ENCODE data around the gene ADD2. TPM values are rescaled to one million over a fixed set of nuclear protein-coding genes. Genes with fewer than 3 reads are reported as not detected.

ADD2 gene
- total RNA-seq, 1 experiment from 2014 or later = 0.71 TPM

DNA sequence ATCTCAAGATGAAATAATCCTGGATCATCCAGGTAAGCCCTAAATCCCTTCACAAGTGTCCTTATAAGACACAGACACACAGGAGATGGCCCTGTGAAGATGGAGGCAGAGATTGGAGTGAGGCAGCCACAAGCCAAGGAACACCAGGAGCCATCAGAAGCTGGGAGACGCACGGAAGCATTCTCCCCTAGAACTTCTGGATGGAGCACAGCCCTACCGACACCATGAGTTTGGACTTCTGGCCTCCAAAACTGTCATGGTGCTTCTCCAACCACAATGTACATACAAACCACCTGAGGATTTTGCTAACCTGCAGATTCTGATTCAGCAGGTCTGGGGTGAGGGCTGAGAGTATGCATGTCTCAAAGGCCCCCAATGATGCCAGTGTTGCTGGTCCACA lies 42.5 kb downstream of the ADD2 start:
- DNase-seq (ENCODE audit: low spot score) = no peak

- DNase-seq (ENCODE audit: low spot score) = no peak
Measured at GRCh38 chr2:70724366-70724765, 43.6 kb downstream of the ADD2 start.

DNA sequence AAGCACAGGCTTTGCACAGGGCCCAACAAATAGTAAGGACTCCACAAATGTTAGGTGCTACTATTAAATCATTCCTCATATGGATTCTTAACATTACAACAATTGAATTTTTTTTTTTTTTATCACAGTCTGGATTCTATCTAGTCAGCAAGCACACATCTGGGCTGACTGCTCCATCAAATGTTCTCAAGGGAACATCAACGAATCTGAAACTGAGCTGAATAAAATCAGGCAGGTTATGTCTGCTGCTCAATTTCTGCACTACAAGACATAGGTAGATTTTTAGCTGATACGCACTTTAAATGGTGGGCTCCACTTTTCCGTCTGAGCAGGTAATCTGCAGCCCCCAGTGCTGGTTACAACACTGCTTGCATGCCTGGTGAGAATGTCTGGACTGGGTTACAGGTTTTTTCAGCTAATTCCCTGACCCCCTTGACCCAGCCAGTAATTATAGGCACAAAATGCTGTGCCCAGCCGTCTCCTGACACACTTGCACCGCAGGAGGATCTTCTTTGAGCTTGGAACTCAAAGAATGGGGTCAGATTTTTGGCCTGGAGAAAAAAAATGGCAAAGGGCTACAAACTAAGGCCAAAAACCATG lies 44.6 kb downstream of the ADD2 start:
- no peak for DNase-seq (ENCODE audit: low spot score)

DNA sequence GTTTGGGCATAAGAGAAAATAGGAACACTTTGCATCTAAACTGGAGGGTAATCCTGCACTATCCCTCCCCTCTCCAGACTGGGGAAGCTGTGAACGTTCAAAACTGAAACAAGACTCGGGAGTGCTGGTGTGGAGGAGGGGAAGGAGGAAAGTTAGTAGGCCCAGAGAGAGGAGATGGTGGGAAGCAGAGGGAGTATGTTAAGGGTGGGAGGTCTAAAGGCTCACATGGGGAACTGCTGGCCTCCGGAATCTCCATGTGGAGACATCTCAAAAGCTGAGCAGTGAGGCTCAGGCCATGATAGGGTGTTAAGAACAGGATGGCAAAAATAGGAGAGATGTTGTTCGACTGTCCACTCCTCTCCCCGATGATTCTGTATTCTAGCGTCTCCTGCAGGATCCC lies 47.9 kb downstream of the ADD2 start:
- no peak for DNase-seq (ENCODE audit: low spot score)

- DNase-seq (ENCODE audit: low spot score) = no peak
Measured at GRCh38 chr2:70719231-70719630, 48.8 kb downstream of the ADD2 start.

DNA sequence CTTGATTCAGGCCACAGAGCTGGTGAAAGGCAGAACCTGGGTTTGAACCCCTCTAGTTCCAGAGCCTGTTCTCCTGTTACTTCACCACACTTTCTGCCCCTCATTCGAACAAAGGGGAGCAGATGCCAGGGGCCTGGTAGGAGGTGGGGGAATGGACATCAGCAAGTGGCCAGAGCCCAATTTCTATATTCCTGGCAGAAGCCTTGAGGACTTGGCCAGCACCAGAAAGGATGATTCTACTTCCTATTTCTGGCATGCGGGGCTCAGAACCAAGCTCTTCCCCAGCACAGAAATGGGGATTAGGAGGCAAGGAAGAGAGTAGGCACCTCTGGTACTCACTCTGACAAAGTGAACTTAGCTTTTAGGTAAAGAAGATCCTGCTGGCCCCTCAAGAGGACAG lies 49.3 kb downstream of the ADD2 start:
- no peak for DNase-seq (ENCODE audit: low spot score)

GRCh38 chr2:70718241-70718640 lies 49.8 kb downstream of the ADD2 start:
- no peak for DNase-seq (ENCODE audit: low spot score)

GRCh38 chr2:70717431-70718038 lies 50.5 kb downstream of the ADD2 start:
- DNase-seq (ENCODE audit: low spot score) = no peak

- no peak for DNase-seq (ENCODE audit: low spot score)
Measured at GRCh38 chr2:70716951-70717350, 51.0 kb downstream of the ADD2 start.

DNA sequence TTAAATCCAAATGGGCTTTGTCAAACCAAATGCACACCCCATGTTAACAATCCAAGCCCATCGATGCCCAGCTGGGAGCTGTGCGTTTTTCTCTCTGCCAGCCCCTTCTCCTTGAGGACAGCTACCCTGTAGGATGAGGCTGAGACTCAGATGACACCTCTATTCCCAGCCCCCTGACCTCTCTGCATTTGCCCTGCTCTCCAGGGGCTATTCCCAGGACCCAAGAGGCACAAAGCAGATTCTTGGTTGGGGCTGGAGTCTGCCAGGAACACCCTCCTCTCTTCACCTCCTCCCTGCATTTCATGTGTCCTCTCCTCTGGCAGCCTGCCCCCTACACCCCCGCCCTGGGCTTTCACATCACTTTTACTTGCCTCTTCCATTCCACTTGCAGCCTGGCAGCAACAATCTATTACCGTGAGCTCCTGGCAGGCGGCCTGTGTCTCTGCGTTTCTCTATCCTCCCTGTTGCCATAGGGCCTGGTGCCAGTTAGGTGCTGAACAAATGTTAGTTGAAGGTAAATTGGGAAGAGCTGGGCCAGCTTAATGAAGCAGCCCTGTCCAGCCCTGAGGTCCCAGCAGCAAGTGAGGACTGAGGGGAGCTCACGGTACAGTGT lies 51.8 kb downstream of the ADD2 start:
- DNase-seq (ENCODE audit: low spot score) = no peak

DNA sequence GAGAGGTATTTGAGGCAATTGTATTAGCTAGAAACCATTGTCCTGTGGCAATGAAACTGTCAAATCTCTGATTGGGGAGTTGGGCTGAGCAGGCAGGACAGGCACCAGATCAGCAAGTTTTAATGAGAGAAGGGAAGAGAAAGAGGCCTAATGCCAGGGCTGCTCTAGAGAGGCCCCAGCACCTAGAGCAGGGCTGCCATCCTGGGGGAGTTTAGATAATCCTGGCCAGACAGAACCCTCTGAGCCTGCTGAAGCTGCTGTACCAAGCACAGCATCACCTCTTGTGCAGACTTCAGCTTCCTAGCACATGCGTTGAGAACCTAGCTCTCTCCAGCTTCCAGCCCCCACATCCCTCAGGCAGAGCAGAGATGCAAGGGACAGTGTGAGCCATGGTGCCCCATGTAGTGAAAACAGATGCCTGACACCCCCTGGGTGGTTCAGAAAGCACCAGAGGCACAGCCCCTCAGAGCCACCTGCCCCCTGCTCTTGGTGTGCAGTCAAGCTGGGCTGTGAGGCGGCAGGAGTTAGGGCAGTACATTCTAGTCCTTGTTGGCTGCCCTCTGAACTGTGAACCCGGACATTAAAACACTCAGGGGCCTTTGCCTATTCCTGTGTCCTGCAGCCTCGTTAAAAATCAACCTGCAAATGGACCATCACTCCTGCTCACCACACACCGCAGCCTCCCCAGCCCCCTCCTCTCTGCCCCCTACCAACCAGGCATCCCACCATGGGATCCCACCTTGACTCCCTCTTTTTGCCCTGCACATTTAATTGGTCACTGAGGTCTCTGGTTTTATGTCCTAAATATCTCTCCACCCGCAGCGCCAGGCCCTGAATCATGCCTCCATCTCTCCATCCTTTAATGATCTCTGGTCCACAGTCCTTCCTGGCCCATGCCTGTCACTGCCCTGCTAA lies 52.7 kb downstream of the ADD2 start:
- DNase-seq (ENCODE audit: low spot score) = no peak

GRCh38 chr2:70714141-70714905 lies 53.7 kb downstream of the ADD2 start:
- DNase-seq (ENCODE audit: low spot score) = no peak

DNA sequence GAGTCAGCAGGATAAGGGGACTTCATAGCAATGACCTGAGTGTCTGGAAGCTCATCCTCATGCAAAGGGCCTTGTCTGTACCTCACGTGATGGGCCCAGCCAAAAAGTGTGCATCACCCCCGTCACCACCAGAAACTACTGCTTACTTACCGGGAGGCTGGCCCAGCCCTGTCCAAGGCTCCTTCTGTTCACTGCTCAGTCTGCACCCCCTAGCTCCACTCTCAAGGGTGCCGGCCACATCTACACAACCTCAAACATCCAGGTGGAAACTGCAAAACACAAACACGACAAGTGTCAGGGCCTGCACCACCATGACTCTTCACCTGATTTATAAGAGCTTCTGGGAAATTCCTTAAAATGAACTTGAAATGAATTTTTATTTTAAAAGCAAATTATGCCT lies 55.1 kb downstream of the ADD2 start:
- DNase-seq (ENCODE audit: low spot score) = no peak

- DNase-seq (ENCODE audit: low spot score) = no peak
Measured at GRCh38 chr2:70711191-70711590, 56.8 kb downstream of the ADD2 start.

- no peak for DNase-seq (ENCODE audit: low spot score)
Measured at GRCh38 chr2:70710038-70710690, 57.8 kb downstream of the ADD2 start.

GRCh38 chr2:70709275-70710037 lies 58.5 kb downstream of the ADD2 start:
- DNase-seq (ENCODE audit: low spot score) = no peak

- DNase-seq (ENCODE audit: low spot score) = no peak
Measured at GRCh38 chr2:70708376-70709199, 59.4 kb downstream of the ADD2 start.

- no peak for DNase-seq (ENCODE audit: low spot score)
Measured at GRCh38 chr2:70707706-70708105, 60.3 kb downstream of the ADD2 start.

DNA sequence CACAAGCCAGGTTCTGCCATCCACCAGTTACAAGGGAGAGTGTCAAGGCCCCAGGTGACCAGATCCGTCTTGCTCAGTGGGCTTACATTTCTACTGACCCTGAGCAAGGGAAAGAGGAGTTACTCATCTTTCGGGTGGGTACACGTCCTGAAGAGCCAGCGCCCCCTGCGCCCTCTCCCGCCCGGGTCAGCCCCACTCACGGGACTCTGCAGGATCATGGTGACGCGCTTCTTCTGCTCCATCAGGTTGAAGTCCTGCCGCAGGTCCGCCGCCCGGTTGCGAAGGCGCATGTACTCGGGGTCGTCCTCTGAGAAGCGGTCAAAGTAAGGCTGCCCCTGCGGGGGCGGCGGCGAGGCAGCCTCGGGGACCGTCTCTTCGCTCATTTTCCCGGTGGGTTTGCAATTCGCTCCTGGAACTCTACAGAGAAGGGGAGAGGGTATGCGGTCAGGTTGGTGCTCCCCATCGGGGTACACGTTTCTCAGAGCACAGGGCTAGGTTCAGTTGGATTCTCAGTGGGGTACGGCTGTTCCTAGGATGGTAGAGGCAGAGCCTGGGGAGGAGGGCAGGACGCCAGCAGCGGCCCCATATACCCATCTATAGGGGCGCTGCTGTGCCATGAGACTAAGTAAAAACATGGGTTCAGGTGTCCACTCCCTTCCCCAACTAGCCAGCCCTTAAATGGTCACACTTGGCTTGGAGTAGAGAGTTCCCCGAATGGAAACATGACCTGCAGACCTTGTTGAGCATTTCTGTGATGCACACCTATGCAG lies 61.8 kb downstream of the ADD2 start:
- no peak for DNase-seq (ENCODE audit: low spot score)

Data from HT-29 (cell line).